PFSK-1 (cell line): ENCODE data around the gene MAPKAPK2.

Source experiments
- FOXP2 ChIP-seq: optimal IDR thresholded peaks from 2 replicates; pipeline ENCODE3; 2011; ENCODE audit warnings: borderline replicate concordance, control low read depth, inconsistent platforms; ENCODE audit not compliant: insufficient read depth; ENCODE audit errors: extremely low read length, extremely low read depth
- POLR2AphosphoS5 ChIP-seq: IDR thresholded peaks from 2 replicates; pipeline ENCODE4 v1.6.1; 2012; ENCODE audit warnings: low read depth, mild to moderate bottlenecking, control low read depth, low read length, moderate library complexity
- SIN3A ChIP-seq: IDR thresholded peaks from 2 replicates; pipeline ENCODE4 v1.6.1; 2012; ENCODE audit warnings: mild to moderate bottlenecking, low read length, moderate library complexity, borderline replicate concordance; ENCODE audit not compliant: insufficient read depth
- TAF1 ChIP-seq: IDR thresholded peaks from 2 replicates; pipeline ENCODE4 v1.6.1; 2012; ENCODE audit warnings: low read length, control low read depth, borderline replicate concordance; ENCODE audit not compliant: insufficient read depth
- TF ChIP-seq, protein P1 (sequence below), 2 experiments: IDR thresholded peaks; 2 replicates each; pipeline versions ENCODE4 v1.6.1 to v1.8.0; 2011 to 2012; ENCODE audit warnings: low read depth in 2 of 2, low read length in 2 of 2, control low read depth in 1 of 2, inconsistent platforms in 1 of 2, mild to moderate bottlenecking in 1 of 2, moderate library complexity in 1 of 2; ENCODE audit not compliant: insufficient read depth in 1 of 2

MAPKAPK2 gene

DNA sequence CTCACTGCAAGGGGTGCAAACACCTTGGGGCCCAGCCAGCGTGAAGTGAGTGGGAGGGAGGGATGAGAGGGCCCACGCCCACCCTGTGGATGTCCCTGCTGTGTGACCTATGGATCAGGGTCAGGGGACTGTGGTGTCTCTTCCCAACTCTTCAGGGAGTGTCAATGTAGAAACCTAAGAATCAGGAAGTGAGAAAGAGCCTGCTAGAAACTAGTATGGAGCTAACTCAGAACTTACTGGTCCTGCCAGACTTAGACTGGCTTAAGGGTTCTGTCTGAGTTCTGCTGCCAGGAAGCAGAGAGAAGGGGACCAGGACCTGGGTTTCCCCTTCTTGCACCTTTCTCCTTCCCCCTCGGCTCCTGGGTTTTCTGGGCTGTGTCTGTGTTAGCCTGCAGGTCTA, 89.4 kb downstream of the MAPKAPK2 start:
- no peak for TF ChIP-seq SIN3A
- no peak for TF ChIP-seq TAF1
- no peak for TF ChIP-seq POLR2AphosphoS5
- TF ChIP-seq, protein P1, sequence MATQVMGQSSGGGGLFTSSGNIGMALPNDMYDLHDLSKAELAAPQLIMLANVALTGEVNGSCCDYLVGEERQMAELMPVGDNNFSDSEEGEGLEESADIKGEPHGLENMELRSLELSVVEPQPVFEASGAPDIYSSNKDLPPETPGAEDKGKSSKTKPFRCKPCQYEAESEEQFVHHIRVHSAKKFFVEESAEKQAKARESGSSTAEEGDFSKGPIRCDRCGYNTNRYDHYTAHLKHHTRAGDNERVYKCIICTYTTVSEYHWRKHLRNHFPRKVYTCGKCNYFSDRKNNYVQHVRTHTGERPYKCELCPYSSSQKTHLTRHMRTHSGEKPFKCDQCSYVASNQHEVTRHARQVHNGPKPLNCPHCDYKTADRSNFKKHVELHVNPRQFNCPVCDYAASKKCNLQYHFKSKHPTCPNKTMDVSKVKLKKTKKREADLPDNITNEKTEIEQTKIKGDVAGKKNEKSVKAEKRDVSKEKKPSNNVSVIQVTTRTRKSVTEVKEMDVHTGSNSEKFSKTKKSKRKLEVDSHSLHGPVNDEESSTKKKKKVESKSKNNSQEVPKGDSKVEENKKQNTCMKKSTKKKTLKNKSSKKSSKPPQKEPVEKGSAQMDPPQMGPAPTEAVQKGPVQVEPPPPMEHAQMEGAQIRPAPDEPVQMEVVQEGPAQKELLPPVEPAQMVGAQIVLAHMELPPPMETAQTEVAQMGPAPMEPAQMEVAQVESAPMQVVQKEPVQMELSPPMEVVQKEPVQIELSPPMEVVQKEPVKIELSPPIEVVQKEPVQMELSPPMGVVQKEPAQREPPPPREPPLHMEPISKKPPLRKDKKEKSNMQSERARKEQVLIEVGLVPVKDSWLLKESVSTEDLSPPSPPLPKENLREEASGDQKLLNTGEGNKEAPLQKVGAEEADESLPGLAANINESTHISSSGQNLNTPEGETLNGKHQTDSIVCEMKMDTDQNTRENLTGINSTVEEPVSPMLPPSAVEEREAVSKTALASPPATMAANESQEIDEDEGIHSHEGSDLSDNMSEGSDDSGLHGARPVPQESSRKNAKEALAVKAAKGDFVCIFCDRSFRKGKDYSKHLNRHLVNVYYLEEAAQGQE (IDR thresholded peaks at IDR 0.05; ENCODE audit: insufficient read depth in 1 of 2, low read depth in 2 of 2, low read length in 2 of 2): no peak
- no peak for TF ChIP-seq FOXP2

DNA sequence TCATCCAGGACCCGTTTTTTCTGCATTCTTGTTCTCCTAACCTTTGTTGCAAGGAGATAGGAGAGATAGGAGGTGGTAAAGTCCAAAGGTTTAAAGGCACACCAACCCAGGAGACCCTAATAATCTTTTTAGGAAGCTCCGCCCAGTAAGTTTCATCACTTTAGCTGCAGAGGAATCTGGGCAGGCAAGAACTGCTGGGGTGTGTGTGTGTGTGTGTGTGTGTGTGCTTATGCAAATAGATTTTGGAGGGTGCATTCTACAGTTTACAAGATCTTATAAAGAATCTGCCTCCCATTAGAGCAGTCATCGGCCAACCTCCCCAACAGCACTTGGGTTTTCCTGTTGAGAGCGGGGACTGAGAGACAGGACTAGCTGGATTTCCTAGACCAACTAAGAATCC, 91.5 kb downstream of the MAPKAPK2 start:
- TF ChIP-seq, protein P1 (IDR thresholded peaks at IDR 0.05; ENCODE audit: insufficient read depth in 1 of 2, low read depth in 2 of 2, low read length in 2 of 2): no peak
- no peak for TF ChIP-seq TAF1
- no peak for TF ChIP-seq POLR2AphosphoS5
- TF ChIP-seq FOXP2: no peak
- no peak for TF ChIP-seq SIN3A

DNA sequence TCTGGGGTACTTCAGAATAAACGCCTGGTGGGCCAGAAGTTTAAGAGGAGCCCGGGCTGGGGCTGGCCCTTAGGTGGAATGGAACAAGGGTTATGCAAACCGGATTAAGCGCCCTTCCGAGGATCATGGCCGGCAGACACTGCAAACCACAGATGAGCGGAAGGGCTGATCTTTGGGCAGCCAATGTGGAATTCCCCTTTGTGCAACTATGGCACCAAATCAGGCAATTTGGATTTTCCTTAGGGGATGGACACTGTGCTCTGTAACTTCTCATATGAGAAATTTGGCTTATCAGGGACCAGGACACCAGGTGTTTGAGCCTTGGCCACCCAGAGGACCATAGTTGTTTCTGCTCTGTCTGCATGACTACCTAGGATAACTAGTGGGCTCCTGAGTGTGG, 93.3 kb downstream of the MAPKAPK2 start:
- no peak for TF ChIP-seq FOXP2

DNA sequence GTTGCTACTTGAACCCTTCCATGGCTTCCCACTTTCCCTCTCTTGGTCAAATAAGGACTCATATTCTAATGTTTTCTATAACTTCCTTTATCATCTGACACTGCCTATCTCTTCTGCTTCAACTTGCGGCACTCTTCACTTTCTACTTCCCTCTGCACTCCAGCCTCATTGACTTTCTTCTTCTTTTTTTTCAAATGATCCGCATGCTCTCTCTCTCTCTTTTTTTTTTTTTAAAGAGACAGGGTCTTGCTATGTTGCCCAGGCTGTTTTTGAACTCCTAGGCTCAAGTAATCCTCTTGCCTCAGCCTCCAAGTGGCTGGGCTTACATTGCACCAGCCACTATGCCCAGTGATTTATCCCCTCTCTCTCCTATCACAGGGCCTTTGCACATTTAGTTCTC, 94.9 kb downstream of the MAPKAPK2 start:
- TF ChIP-seq POLR2AphosphoS5 (no peak), TAF1 (no peak), SIN3A (no peak)

DNA sequence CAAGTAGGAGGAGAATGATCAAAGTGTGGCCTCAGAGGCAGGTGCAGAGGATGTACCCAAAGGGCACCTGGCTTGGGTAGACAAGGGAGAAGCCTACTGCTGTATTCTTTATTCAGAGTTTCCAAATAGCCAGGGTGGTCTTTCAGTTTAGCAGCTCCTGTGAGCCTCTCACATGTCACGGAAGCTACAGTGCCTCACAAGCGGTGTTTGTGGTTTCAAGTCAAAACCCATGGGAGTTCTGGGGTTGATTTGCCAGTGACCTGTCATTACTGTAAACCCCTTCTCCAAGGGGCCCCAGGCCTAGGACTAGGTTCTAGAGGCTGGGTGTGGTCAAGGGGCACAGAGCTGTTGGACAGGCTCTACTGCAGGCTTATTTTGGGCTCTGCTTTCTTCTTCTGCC, 97.7 kb downstream of the MAPKAPK2 start:
- TF ChIP-seq, protein P1 (IDR thresholded peaks at IDR 0.05; ENCODE audit: insufficient read depth in 1 of 2, low read depth in 2 of 2, low read length in 2 of 2): no peak
- TF ChIP-seq SIN3A (no peak), FOXP2 (no peak), TAF1 (no peak), POLR2AphosphoS5 (no peak)

DNA sequence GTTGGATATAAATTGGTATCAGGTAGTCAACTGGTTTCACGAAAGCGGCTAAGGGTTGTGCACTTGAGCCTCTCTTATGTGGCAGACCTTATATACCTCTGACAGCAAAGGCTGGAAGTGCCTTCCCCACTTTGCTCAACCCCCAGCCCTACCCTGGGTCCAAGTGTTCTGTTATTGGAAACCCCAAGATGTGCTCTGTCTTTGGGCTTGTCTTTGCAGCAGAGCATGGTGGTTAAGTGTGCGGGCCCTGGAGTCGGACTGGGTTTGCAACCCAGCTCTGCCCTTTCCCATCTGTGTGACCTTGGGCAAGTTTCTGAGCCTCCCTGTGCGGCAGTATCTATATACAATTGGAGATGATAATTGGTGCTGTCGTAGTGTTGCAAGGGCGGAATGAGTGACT, 98.8 kb downstream of the MAPKAPK2 start:
- no peak for TF ChIP-seq TAF1
- no peak for TF ChIP-seq SIN3A
- TF ChIP-seq FOXP2: no peak
- TF ChIP-seq, protein P1 (IDR thresholded peaks at IDR 0.05; ENCODE audit: insufficient read depth in 1 of 2, low read depth in 2 of 2, low read length in 2 of 2): no peak
- TF ChIP-seq POLR2AphosphoS5: no peak
